ENCODE data around the gene ZBTB7C. TPM values are rescaled to one million over a fixed set of nuclear protein-coding genes. Genes with fewer than 3 reads are reported as not detected.

Gene ZBTB7C
- total and polyA plus RNA-seq, 4 donors, result 0.19 to 1.1 (median 0.45) TPM

DNA sequence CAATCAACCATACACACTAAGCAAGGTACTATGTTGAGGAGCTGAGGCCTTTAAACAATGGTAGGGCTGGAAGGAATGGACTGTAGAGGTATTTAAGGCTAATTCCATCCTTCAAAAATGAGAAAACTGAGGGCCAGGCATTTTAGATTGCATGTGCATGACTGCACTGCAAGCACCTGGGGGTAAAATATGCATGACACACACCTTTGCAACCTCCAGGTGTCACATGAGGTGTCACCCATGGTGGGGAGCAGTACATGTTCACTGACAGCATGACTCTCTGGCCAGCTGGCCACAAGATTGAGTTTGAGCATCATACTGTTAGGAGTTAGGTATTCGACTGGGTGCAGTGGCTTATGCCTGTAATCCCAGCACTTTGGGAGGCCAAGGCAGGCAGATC, 182.8 kb downstream of the ZBTB7C start:
- no peak overlapping the region for H3K9ac ChIP-seq (ENCODE audit: low read depth in 1 of 2, low read length in 2 of 2)
- no peak overlapping the region for H3K4me3 ChIP-seq (ENCODE audit: low read depth in 1 of 3, low read length in 3 of 3)
- H3K9me3 ChIP-seq (ENCODE audit: control insufficient read depth in 4 of 4, low read length in 3 of 4), result no peaks in the 10 kb centered on the region
- no peaks in the 10 kb centered on the region for H3K27me3 ChIP-seq (ENCODE audit: control insufficient read depth in 4 of 4, insufficient read depth in 4 of 4, low read length in 3 of 4)
- peaks cover 0 to 6% (median 0%) of the 10 kb centered on the region in 4 donors for H3K4me1 ChIP-seq (ENCODE audit: control insufficient read depth in 4 of 4, insufficient read depth in 4 of 4, low read length in 3 of 4)
- H3K27ac ChIP-seq (ENCODE audit: low read depth in 1 of 2, low read length in 2 of 2), result no peak overlapping the region
- no peaks in the 10 kb centered on the region for H3K36me3 ChIP-seq (ENCODE audit: control insufficient read depth in 4 of 4, insufficient read depth in 3 of 4, low read depth in 1 of 4, low read length in 3 of 4)
- TF ChIP-seq, protein P1, sequence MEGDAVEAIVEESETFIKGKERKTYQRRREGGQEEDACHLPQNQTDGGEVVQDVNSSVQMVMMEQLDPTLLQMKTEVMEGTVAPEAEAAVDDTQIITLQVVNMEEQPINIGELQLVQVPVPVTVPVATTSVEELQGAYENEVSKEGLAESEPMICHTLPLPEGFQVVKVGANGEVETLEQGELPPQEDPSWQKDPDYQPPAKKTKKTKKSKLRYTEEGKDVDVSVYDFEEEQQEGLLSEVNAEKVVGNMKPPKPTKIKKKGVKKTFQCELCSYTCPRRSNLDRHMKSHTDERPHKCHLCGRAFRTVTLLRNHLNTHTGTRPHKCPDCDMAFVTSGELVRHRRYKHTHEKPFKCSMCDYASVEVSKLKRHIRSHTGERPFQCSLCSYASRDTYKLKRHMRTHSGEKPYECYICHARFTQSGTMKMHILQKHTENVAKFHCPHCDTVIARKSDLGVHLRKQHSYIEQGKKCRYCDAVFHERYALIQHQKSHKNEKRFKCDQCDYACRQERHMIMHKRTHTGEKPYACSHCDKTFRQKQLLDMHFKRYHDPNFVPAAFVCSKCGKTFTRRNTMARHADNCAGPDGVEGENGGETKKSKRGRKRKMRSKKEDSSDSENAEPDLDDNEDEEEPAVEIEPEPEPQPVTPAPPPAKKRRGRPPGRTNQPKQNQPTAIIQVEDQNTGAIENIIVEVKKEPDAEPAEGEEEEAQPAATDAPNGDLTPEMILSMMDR (IDR thresholded peaks at IDR 0.05; ENCODE audit: low read depth, low read length, missing input control), result no peak
- TF ChIP-seq, protein P2, sequence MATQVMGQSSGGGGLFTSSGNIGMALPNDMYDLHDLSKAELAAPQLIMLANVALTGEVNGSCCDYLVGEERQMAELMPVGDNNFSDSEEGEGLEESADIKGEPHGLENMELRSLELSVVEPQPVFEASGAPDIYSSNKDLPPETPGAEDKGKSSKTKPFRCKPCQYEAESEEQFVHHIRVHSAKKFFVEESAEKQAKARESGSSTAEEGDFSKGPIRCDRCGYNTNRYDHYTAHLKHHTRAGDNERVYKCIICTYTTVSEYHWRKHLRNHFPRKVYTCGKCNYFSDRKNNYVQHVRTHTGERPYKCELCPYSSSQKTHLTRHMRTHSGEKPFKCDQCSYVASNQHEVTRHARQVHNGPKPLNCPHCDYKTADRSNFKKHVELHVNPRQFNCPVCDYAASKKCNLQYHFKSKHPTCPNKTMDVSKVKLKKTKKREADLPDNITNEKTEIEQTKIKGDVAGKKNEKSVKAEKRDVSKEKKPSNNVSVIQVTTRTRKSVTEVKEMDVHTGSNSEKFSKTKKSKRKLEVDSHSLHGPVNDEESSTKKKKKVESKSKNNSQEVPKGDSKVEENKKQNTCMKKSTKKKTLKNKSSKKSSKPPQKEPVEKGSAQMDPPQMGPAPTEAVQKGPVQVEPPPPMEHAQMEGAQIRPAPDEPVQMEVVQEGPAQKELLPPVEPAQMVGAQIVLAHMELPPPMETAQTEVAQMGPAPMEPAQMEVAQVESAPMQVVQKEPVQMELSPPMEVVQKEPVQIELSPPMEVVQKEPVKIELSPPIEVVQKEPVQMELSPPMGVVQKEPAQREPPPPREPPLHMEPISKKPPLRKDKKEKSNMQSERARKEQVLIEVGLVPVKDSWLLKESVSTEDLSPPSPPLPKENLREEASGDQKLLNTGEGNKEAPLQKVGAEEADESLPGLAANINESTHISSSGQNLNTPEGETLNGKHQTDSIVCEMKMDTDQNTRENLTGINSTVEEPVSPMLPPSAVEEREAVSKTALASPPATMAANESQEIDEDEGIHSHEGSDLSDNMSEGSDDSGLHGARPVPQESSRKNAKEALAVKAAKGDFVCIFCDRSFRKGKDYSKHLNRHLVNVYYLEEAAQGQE (IDR thresholded peaks at IDR 0.05), result no peak
- no peak for TF ChIP-seq YY1 (IDR thresholded peaks at IDR 0.05)
- no peak for TF ChIP-seq SP1 (IDR thresholded peaks at IDR 0.05)
- no peak for DNase-seq (ENCODE audit: low spot score)
- WGBS, result 93% methylated on average over 1 of the region's 1 CpG

DNA sequence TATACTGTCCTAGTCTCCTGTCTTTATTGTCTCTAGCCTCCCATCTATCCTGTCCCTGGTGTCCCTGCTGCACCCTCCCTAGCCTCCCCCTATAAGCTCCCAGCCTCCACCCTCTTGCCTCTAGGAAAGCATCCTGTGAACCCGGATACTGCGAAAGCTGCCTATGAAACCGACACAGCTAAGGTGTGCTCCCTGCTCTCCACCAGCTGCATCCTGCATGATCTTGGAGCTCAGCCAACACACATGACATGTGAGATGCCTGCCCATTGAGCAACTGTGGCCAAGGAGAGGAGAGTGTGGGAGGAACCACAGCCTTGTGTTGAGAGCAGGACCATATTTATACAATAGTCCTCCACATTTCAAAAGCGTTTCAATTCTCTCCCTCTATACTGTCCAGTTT, 187.1 kb downstream of the ZBTB7C start:
- Histone ChIP-seq H3K27ac (ENCODE audit: low read depth in 1 of 2, low read length in 2 of 2) (no peak overlapping the region), H3K9me3 (ENCODE audit: control insufficient read depth in 4 of 4, low read length in 3 of 4) (no peaks in the 10 kb centered on the region), H3K9ac (ENCODE audit: low read depth in 1 of 2, low read length in 2 of 2) (no peak overlapping the region), H3K4me1 (ENCODE audit: control insufficient read depth in 4 of 4, insufficient read depth in 4 of 4, low read length in 3 of 4) (no peaks in the 10 kb centered on the region), H3K4me3 (ENCODE audit: low read depth in 1 of 3, low read length in 3 of 3) (no peak overlapping the region), H3K36me3 (ENCODE audit: control insufficient read depth in 4 of 4, insufficient read depth in 3 of 4, low read depth in 1 of 4, low read length in 3 of 4) (no peaks in the 10 kb centered on the region), H3K27me3 (ENCODE audit: control insufficient read depth in 4 of 4, insufficient read depth in 4 of 4, low read length in 3 of 4) (no peaks in the 10 kb centered on the region)
- 37% methylated on average over 4 of the region's 4 CpGs for WGBS
- DNase-seq (ENCODE audit: low spot score), result no peak
- TF ChIP-seq GABPA (IDR thresholded peaks at IDR 0.05 in 1 of 2, conservative IDR thresholded peaks at IDR 0.05 in 1 of 2), result no peak
- TF ChIP-seq TAF1 (conservative IDR thresholded peaks at IDR 0.05), result no peak
- no peak for TF ChIP-seq FOXA1 (IDR thresholded peaks at IDR 0.05)
- TF ChIP-seq, protein P1 (IDR thresholded peaks at IDR 0.05; ENCODE audit: low read depth, low read length, missing input control), result no peak
- no peak for TF ChIP-seq FOXA2 (IDR thresholded peaks at IDR 0.05)
- TF ChIP-seq HNF4A (conservative IDR thresholded peaks at IDR 0.05), result no peak
- TF ChIP-seq JUND (IDR thresholded peaks at IDR 0.05), result no peak
- TF ChIP-seq, protein P2 (IDR thresholded peaks at IDR 0.05), result no peak
- TF ChIP-seq, protein P3, sequence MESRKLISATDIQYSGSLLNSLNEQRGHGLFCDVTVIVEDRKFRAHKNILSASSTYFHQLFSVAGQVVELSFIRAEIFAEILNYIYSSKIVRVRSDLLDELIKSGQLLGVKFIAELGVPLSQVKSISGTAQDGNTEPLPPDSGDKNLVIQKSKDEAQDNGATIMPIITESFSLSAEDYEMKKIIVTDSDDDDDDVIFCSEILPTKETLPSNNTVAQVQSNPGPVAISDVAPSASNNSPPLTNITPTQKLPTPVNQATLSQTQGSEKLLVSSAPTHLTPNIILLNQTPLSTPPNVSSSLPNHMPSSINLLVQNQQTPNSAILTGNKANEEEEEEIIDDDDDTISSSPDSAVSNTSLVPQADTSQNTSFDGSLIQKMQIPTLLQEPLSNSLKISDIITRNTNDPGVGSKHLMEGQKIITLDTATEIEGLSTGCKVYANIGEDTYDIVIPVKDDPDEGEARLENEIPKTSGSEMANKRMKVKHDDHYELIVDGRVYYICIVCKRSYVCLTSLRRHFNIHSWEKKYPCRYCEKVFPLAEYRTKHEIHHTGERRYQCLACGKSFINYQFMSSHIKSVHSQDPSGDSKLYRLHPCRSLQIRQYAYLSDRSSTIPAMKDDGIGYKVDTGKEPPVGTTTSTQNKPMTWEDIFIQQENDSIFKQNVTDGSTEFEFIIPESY (IDR thresholded peaks at IDR 0.05), result no peak
- TF ChIP-seq HNF4G (IDR thresholded peaks at IDR 0.05), result no peak
- no peak for TF ChIP-seq NR2F2 (IDR thresholded peaks at IDR 0.05)
- TF ChIP-seq EGR1 (IDR thresholded peaks at IDR 0.05; ENCODE audit: low read depth in 2 of 2), result no peak
- no peak for TF ChIP-seq SP1 (IDR thresholded peaks at IDR 0.05)
- no peak for TF ChIP-seq YY1 (IDR thresholded peaks at IDR 0.05)

Measured in liver (tissue), 9 donors.